ENCODE results near the gene BCKDHA. TPM values are rescaled to one million over a fixed set of nuclear protein-coding genes. Genes with fewer than 3 reads are reported as not detected.

BCKDHA gene
- total RNA-seq, 3 donors from 2014 or later, result 40.3 to 54.6 (median 53.1) TPM

- H3K4me3 ChIP-seq, result peak overlapping the region in 2 of 3 donors; percentile 88 to 95
- peaks cover 0 to 9% of the 10 kb centered on the region in 2 donors for H3K4me1 ChIP-seq
- intact Hi-C loops (cut with DNase I; ENCODE audit: low total_unique reads), result no loop called here
- DNase-seq (ENCODE audit: low spot score in 2 of 2), result no peak
- TF ChIP-seq CTCF (IDR thresholded peaks at IDR 0.05), result no peak
- no peak for TF ChIP-seq POLR2AphosphoS5 (IDR thresholded peaks at IDR 0.05)
- no peak for TF ChIP-seq POLR2A (IDR thresholded peaks at IDR 0.05)
- no peaks in the 10 kb centered on the region for H3K27me3 ChIP-seq
- H3K9me3 ChIP-seq, result no peaks in the 10 kb centered on the region
- H3K27ac ChIP-seq, result no peak overlapping the region
- no peaks in the 10 kb centered on the region for H3K36me3 ChIP-seq
These were observed 1.5 kb downstream of the BCKDHA start for GRCh38 chr19:41399091-41399490.

DNA sequence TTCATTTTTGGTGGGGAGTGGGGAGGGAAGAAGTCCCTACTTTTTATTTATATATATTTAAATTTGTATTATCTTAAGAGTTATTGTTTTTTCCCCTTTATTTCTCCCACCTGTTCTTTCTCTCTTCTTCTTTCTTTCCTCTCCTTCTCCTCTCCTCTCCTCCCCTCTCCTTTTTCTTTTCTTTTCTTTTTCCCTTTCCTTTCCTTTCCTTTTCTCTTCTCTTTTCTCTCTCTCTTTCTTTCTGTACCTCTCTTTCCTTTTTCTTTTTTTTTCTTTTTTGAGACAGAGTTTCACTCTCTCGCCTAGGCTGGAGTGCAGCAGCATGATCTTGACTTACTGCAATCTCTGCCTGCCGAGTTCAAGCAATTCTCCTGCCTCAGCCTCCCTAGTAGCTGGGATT lies 1.9 kb downstream of the BCKDHA start:
- TF ChIP-seq POLR2AphosphoS5 (IDR thresholded peaks at IDR 0.05) (no peak), CTCF (IDR thresholded peaks at IDR 0.05) (no peak)
- H3K4me3 ChIP-seq, result no peak overlapping the region
- no peaks in the 10 kb centered on the region for H3K9me3 ChIP-seq
- intact Hi-C loops (cut with DNase I; ENCODE audit: low total_unique reads), result no loop called here
- H3K4me1 ChIP-seq, result peaks cover 0 to 9% of the 10 kb centered on the region in 2 donors
- DNase-seq (ENCODE audit: low spot score in 2 of 2), result no peak
- H3K36me3 ChIP-seq, result no peaks in the 10 kb centered on the region
- no peak overlapping the region for H3K27ac ChIP-seq
- no peaks in the 10 kb centered on the region for H3K27me3 ChIP-seq

GRCh38 chr19:41401483-41401882 lies 3.9 kb downstream of the BCKDHA start:
- H3K4me1 ChIP-seq, result peaks cover 0 to 9% of the 10 kb centered on the region in 2 donors
- intact Hi-C loops (cut with DNase I; ENCODE audit: low total_unique reads), result no loop called here
- H3K27ac ChIP-seq, result no peak overlapping the region
- H3K36me3 ChIP-seq, result no peaks in the 10 kb centered on the region
- TF ChIP-seq CTCF (IDR thresholded peaks at IDR 0.05), result no peak
- no peak for TF ChIP-seq POLR2AphosphoS5 (IDR thresholded peaks at IDR 0.05)
- no peak for TF ChIP-seq POLR2A (IDR thresholded peaks at IDR 0.05)
- DNase-seq (ENCODE audit: low spot score in 2 of 2), result no peak
- H3K9me3 ChIP-seq, result no peaks in the 10 kb centered on the region
- H3K4me3 ChIP-seq, result no peak overlapping the region
- H3K27me3 ChIP-seq, result no peaks in the 10 kb centered on the region

DNA sequence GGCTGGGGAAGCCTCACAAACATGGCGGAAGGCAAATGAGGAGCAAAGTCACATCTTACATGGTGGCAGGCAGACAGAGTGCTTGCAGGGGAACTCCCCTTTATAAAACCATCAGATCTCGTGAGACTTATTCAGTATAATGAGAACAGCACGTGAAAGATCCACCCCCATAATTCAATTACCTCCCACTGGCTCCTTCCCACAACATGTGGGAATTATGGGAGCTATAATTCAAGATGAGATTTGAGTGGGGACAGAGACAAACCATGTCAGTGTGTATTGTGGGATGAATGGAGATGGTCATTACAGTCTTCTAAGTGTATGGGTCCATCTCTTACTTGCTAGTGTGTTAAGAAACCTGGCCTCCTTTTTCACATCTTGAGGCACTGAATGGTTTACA lies 4.4 kb downstream of the BCKDHA start:
- H3K4me1 ChIP-seq, result peaks cover 0 to 9% of the 10 kb centered on the region in 2 donors
- no peak for TF ChIP-seq CTCF (IDR thresholded peaks at IDR 0.05)

DNA sequence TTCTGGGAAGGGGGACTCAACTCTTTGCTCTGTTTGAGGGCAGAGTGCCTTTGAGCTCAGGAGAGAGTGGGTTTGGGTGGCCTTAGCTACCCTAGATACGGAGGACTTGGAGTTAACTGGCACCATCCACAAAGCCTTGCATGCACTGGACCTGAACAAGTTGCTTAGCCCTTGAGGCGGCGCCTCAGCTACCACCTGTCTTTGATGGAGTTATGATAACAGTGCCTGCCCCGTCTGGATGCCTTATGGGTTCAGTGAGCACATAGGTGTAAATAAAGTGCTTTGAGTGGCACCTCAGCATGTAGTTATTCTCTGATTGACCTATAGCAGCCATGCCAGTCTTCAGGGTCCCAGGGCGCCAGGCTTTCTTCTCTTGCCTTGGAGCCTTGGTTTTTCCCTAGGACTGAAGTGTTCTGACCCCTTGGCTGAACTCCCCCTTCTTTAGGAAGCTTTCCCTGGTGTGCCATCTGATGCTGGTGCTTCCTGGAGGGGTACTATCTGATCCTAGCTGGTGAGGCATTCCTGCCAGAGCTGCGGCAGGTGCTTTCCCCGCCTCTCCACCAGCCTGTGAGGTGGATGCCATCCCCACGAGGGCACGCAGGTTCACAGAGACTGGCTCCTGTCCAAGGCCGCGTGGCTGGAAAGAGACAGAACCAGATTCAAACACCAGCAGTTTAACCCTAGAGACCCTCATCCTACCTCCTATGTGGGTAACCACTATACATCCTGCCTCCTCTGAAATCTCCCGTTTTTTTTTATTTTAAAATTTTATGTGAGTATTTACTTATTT lies 5.8 kb downstream of the BCKDHA start:
- no peak overlapping the region for H3K27ac ChIP-seq
- H3K9me3 ChIP-seq, result no peaks in the 10 kb centered on the region
- H3K36me3 ChIP-seq, result no peaks in the 10 kb centered on the region
- no peak for DNase-seq (ENCODE audit: low spot score in 2 of 2)
- H3K4me1 ChIP-seq, result peaks cover 0 to 8% of the 10 kb centered on the region in 2 donors
- no peak overlapping the region for H3K4me3 ChIP-seq
- no peaks in the 10 kb centered on the region for H3K27me3 ChIP-seq
- intact Hi-C loops (cut with DNase I; ENCODE audit: low total_unique reads), result no loop called here
- TF ChIP-seq POLR2A (IDR thresholded peaks at IDR 0.05) (no peak), POLR2AphosphoS5 (IDR thresholded peaks at IDR 0.05) (no peak), CTCF (IDR thresholded peaks at IDR 0.05) (no peak)

More for the DNA sequence above, 4.4 kb downstream of the BCKDHA start:
- Histone ChIP-seq H3K4me3 (no peak overlapping the region), H3K9me3 (no peaks in the 10 kb centered on the region), H3K27me3 (no peaks in the 10 kb centered on the region), H3K27ac (peak overlapping the region in 1 of 2 donors; percentile 4), H3K36me3 (no peaks in the 10 kb centered on the region)
- no peak for DNase-seq (ENCODE audit: low spot score in 2 of 2)
- intact Hi-C loops (cut with DNase I; ENCODE audit: low total_unique reads), result no loop called here
